Measurements from ENCODE around the gene CPEB4. TPM values are rescaled to one million over a fixed set of nuclear protein-coding genes. Genes with fewer than 3 reads are reported as not detected.

CPEB4 gene
- total RNA-seq (26.4 TPM), polyA plus RNA-seq (22.1 TPM)

DNA sequence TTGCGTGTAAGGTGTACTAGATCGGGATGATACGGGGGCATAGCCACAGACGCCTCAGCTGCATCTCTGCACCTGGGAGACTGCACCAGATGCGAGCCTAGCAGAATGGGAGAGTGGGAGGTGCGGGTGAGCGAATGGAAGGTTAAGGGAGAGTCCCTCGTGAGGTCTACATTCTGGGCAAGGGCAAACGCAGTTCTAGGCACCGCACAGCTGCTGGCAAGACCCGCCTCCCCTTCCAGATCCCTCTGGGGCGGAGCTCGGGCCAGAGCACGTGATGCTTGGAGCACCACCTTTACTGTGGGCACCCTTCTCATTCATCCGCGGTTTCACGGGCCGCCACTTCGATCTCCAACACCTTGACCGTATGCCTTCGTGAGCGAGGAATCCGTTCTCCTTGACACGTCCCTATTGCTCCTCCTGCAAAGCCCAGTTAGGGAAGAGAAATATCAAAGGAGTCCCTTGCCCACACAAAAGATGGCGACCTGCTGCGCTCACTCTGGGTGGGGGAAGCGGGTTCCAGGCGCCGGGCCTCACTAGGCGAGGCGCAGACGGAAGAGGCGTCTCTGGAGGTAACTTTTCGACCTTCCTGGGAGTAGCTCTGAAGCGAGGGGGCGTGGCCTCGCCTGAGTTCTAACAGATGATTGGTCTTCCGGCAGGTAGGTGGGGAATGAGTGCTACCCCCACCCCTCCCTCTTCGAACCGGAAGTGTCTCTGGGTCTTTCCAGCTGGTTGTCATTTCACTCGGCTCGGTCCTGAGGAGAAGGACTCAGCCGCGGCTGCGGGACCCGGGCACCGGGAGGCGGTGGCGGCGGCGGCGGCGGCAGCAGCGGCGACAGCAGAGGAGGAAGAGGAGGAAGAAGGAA lies at the start of gene CPEB4:
CPEB4 (plus strand) TSS at position 740 of the 863 bp plus-strand sequence. CDS start 1,385 bp downstream, outside the sequence.
- peak within 1 kb of the TSS; percentile 86 for H3K27ac ChIP-seq (ENCODE audit: low read depth)
- 4% methylated on average over 55 of the region's 55 CpGs for WGBS
- no peaks in the 10 kb centered on the region for H3K36me3 ChIP-seq (ENCODE audit: insufficient read depth)
- peak; percentile 97 for DNase-seq (ENCODE audit: extremely low spot score)
- H3K4me3 ChIP-seq (ENCODE audit: low read depth, low read length) = peak within 1 kb of the TSS; percentile 94
- H3K4me1 ChIP-seq (ENCODE audit: insufficient read depth) = no peaks in the 10 kb centered on the region

DNA sequence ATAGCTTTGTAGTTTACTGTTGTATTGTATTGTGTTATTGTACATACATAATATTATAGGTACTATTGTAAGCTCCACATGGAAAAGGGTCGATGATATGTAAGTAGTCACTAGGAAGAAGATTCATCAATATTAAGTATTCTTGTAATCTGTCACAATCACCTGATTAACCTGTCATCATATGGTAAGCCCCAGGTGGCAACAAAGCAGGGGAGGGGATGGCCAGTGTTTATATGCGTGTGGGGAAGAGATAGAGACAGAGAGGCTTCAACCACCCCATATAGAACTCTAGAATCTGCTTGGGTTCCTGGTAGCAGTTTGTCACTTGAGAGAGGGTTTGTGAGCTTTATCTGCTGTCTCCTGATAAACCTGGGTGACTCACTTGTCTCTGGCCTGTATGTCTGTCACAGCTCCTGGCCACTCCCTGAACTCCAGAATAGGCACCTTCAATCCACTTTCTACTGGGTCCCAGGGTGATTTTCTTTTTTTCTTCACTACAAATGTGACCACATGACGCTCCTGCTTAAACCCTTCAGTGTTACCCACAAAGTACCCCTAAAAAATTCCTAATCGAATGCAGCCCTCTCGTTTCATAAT lies 48.9 kb upstream of the CPEB4 start:
- DNase-seq (ENCODE audit: extremely low spot score) = no peak
- no peak overlapping the region for H3K4me3 ChIP-seq (ENCODE audit: low read depth, low read length)
- no peak overlapping the region for H3K27ac ChIP-seq (ENCODE audit: low read depth)
- no peaks in the 10 kb centered on the region for H3K36me3 ChIP-seq (ENCODE audit: insufficient read depth)
- no peaks in the 10 kb centered on the region for H3K4me1 ChIP-seq (ENCODE audit: insufficient read depth)
- WGBS = 54% methylated on average over 5 of the region's 5 CpGs

DNA sequence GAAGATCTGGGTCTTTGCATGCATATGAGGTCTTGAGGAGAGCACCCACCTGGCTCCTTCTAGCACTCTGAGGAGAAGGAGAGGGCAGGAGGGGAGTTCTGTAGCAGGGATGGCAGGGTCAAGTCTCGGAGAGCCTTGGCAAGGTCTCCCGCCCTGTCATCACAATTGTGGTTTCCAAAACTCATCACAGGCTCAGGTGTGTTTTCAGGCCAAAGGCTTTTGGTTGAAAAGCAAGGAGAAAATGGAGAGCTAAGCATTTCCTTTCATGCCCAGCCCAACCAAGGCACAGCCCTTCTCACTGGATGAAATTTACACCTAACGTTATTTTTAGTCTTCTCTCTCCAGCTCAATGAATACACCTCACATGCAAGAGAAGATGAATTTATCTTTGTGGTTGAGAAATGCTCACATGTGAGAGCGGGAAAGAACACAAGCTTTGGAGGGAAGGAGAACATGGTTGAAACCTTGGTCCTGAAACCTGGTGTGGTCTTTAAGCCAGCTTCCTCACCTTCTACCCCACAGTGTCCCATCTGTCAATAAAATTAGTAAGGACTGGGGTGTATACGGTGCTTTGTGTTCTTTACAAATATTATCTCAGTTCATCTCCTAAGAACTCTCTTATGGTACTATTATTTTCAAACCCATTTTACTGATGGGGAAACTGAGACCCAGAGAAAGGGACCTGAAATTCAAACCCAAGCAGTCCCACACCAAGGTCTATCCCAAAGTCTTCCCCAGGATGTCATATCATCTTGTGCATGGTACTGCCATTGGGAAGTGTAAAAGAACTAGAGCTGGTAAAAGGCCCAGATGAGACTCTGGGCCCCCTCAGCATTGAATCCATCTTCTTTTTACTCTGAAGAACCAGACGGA lies 47.8 kb upstream of the CPEB4 start:
- WGBS = 78% methylated on average over 6 of the region's 6 CpGs
- Histone ChIP-seq H3K4me1 (ENCODE audit: insufficient read depth) (no peaks in the 10 kb centered on the region), H3K4me3 (ENCODE audit: low read depth, low read length) (no peak overlapping the region), H3K36me3 (ENCODE audit: insufficient read depth) (no peaks in the 10 kb centered on the region), H3K27ac (ENCODE audit: low read depth) (no peak overlapping the region)
- DNase-seq (ENCODE audit: extremely low spot score) = no peak

DNA sequence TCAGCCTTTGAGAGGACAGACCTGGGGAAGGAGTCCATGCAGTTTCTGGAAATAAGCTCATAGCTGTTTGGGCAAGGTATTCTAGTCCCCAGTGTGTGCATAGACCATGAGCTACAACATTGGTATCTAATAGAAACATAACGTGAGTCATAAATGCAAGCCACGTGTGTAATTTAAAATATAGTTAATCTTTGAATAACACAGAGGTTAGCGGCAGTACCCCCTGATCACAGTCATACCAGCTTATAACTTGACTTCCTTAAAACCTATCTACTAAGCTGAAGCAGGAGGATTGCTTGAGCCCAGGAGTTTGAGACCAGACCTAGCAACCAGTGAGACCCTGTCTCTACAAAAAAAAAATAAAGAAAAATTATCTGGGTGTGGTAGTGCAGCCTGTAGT lies 46.4 kb upstream of the CPEB4 start:
- Histone ChIP-seq H3K4me3 (ENCODE audit: low read depth, low read length) (no peak overlapping the region), H3K36me3 (ENCODE audit: insufficient read depth) (no peaks in the 10 kb centered on the region), H3K4me1 (ENCODE audit: insufficient read depth) (no peaks in the 10 kb centered on the region), H3K27ac (ENCODE audit: low read depth) (no peak overlapping the region)
- DNase-seq (ENCODE audit: extremely low spot score) = no peak
- WGBS = 81% methylated on average over 3 of the region's 3 CpGs

DNA sequence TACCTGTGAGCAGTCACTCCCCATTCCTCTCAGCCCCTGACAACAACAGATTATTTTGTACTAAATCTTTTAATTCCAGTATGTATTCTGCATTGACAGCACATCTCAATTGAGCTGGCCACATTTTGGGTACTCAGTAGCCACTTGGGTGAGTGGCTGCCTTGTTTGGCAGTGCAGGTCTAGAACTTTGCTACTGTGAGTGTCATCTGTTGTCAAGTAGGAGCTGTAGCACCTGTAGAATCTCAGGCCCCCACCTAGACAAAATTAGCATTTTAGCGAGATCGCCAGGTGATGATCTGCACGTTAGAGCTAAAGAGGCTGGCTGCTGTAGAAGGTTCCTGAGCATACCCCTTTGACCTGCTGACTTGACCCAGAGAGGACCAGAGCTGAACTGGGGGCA lies 44.4 kb upstream of the CPEB4 start:
- Histone ChIP-seq H3K4me3 (ENCODE audit: low read depth, low read length) (no peak overlapping the region), H3K36me3 (ENCODE audit: insufficient read depth) (no peaks in the 10 kb centered on the region), H3K27ac (ENCODE audit: low read depth) (no peak overlapping the region), H3K4me1 (ENCODE audit: insufficient read depth) (no peaks in the 10 kb centered on the region)
- WGBS = 96% methylated on average over 3 of the region's 3 CpGs
- no peak for DNase-seq (ENCODE audit: extremely low spot score)

DNA sequence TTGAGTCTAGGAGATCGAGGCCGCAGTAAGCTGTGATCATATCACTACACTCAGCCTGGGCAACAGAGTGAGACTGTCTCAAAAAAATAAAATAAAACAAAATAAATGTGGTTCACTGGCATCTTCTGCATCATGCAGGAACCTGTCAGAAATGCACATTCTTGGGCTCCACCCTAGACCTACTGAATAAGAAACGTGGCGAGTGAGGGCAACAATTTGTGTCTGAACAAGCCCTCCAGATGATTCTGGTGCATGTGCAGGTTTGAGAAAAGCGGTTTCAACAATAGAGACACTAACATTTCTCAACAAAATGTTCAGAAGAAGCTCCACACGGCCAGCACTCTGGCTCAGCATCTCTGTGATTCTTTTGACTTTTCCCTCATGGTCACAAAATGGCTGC lies 42.8 kb upstream of the CPEB4 start:
- no peaks in the 10 kb centered on the region for H3K4me1 ChIP-seq (ENCODE audit: insufficient read depth)
- DNase-seq (ENCODE audit: extremely low spot score) = no peak
- 92% methylated on average over 6 of the region's 6 CpGs for WGBS
- H3K4me3 ChIP-seq (ENCODE audit: low read depth, low read length) = no peak overlapping the region
- H3K27ac ChIP-seq (ENCODE audit: low read depth) = no peak overlapping the region
- no peaks in the 10 kb centered on the region for H3K36me3 ChIP-seq (ENCODE audit: insufficient read depth)

DNA sequence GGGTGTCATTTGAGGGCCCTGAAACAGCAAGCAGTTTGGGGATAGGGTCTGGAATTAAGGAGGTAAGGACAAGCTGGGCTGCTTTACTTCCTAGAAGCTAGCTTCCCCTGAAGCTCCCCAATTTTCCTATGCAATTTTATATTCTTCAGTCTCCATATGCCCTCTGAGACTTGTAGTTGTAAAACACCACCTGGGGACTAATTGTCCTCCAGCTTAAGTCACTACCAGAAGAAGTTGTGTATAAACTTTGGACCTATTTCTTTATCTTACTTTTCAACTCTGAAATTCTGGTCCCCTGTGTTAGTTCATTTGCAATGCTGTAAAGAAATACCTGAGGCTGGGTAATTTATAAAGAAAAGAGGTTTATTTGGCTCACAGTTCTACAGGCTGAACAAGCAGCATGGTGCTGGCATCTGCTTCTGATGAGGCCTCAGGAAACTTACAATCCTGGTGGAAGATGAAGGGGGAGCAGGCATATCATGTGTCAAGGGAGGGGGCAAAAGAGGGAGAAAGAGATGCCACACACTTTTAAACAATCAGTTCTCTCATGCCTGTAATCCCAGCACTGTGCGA lies 41.1 kb upstream of the CPEB4 start:
- no peak for DNase-seq (ENCODE audit: extremely low spot score)
- H3K4me3 ChIP-seq (ENCODE audit: low read depth, low read length) = no peak overlapping the region
- H3K27ac ChIP-seq (ENCODE audit: low read depth) = no peak overlapping the region
- no peaks in the 10 kb centered on the region for H3K4me1 ChIP-seq (ENCODE audit: insufficient read depth)
- no peaks in the 10 kb centered on the region for H3K36me3 ChIP-seq (ENCODE audit: insufficient read depth)
- 92% methylated on average over 1 of the region's 1 CpG for WGBS

DNA sequence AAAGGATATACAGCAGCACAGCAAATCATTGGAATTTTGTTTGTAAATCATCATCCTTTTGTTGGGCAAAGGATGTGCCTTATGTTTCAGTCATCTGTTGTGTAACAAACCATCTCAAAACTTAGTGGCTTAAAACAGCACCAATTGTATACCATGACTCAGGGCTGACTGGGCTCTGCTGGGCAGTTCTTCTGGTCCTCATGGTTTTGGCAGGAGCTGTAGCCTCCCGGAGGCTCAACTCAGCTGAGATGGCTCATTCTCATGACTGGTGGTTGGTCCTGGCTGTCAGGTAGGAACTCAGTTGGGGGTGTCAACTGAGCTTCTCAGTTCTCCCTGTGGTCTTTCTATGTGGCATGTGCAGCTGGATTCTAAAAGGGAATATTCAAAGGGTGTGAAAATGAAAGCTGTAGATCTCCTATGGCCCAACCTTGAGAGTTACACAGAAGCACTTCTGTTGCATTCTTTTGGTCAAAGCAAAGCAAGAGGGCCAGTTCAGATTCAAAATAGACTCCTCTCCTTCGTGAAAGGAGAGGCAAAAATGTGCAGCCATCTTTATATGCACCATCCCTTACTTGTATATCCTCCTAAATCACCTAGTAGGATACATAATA lies 39.1 kb upstream of the CPEB4 start:
- no peaks in the 10 kb centered on the region for H3K36me3 ChIP-seq (ENCODE audit: insufficient read depth)
- no peak overlapping the region for H3K4me3 ChIP-seq (ENCODE audit: low read depth, low read length)
- H3K27ac ChIP-seq (ENCODE audit: low read depth) = no peak overlapping the region
- 93% methylated on average over 2 of the region's 2 CpGs for WGBS
- DNase-seq (ENCODE audit: extremely low spot score) = no peak
- no peaks in the 10 kb centered on the region for H3K4me1 ChIP-seq (ENCODE audit: insufficient read depth)

DNA sequence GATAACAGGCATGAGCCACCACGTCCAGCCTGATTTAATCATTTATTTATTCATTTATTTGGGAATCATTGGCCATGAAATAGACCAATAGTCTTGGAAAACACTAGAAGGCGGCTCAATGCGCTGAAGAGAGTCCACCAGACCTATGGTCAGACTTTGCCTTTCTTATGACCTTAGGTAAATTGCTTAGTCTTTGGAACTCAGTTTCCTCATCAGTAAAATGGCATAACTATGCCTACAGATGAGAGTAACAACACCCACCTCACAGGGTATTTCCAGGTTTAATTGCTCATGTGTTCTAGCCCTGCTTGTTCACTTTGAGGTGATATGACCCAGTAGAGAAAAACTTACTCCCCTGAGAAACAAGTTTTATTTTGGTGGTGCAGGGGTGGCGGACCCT lies 38.2 kb upstream of the CPEB4 start:
- H3K27ac ChIP-seq (ENCODE audit: low read depth) = no peak overlapping the region
- no peaks in the 10 kb centered on the region for H3K4me1 ChIP-seq (ENCODE audit: insufficient read depth)
- H3K4me3 ChIP-seq (ENCODE audit: low read depth, low read length) = no peak overlapping the region
- DNase-seq (ENCODE audit: extremely low spot score) = no peak
- 96% methylated on average over 4 of the region's 4 CpGs for WGBS
- no peaks in the 10 kb centered on the region for H3K36me3 ChIP-seq (ENCODE audit: insufficient read depth)

DNA sequence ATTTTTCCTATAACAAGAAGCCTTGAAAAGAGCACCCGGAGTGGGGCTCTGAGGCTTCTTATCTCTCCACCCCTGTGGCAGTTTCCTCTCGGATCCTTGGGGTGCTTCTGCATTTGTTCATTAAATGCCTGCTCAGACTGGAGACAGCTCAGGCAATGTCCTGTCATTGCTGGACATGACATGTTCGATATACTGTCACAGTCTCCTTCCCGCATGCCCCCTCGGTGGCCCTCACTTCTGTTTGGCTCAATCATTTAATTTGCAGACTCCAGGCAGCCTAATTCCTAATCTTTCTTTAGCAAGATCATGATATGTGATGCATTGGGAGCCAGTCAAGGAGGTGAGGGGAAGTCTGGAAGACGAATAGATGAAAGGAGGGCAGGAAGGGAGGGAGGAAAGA lies 37.5 kb upstream of the CPEB4 start:
- WGBS = 55% methylated on average over 6 of the region's 6 CpGs
- H3K27ac ChIP-seq (ENCODE audit: low read depth) = no peak overlapping the region
- no peak for DNase-seq (ENCODE audit: extremely low spot score)
- no peak overlapping the region for H3K4me3 ChIP-seq (ENCODE audit: low read depth, low read length)
- no peaks in the 10 kb centered on the region for H3K36me3 ChIP-seq (ENCODE audit: insufficient read depth)
- H3K4me1 ChIP-seq (ENCODE audit: insufficient read depth) = no peaks in the 10 kb centered on the region

DNA sequence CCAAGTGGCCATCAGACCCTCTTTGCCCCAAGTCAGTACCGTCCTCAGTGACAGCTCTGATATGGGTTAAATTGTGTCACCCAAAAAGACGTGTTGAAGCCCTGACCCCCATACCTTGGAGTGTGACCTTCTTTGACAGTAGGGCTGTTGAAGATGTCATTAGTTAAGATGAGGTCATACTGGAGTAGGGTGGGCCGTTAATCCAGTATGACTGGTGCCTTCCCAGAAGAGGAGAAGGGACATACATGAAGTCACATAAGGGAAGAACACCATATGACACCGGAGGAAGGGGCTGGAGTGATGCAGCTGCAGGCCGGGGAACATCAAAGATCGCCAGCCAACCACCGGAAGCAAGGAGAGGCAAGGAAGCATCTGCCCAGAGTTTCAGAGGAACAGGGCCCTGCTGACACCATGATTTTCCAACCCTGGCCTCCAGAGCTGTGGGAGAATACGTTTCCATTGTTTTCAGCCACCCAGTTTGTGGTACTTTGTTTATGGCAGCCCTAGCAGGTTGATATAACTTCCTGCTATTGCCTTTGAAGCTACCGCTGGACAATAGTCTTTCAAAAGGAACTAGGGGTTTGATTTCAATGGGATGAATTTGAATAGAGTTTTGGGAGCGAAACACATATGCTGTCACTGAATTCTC lies 36.4 kb upstream of the CPEB4 start:
- H3K4me3 ChIP-seq (ENCODE audit: low read depth, low read length) = no peak overlapping the region
- no peak for DNase-seq (ENCODE audit: extremely low spot score)
- no peaks in the 10 kb centered on the region for H3K4me1 ChIP-seq (ENCODE audit: insufficient read depth)
- H3K27ac ChIP-seq (ENCODE audit: low read depth) = no peak overlapping the region
- WGBS = 77% methylated on average over 10 of the region's 10 CpGs
- no peaks in the 10 kb centered on the region for H3K36me3 ChIP-seq (ENCODE audit: insufficient read depth)

DNA sequence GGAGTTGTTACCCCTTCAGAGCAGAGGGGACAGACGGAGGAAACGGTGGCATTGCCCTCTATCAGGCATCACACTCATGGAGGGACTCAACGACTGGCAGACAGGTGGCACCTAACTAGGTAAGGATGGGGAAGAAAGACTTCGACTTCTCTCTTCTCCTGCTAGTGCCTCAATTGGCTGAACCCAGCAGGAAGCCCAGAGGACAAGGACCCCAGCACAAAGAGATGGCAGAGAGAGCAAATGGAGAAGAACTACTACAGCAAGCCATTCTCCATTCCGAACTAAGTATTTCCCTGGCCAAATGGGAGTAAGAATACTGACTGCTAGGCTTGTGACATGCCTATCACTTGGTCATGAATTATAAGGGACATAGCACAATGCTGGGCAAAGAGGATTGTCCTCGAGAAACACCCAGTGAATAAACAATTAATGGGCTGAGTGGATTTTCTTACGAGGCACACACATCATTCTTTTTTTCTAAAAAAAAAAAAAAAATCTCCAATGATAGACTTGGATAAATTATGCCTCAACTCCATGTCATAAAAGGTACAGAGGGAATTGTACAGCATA lies 35.3 kb upstream of the CPEB4 start:
- no peaks in the 10 kb centered on the region for H3K4me1 ChIP-seq (ENCODE audit: insufficient read depth)
- H3K36me3 ChIP-seq (ENCODE audit: insufficient read depth) = no peaks in the 10 kb centered on the region
- 87% methylated on average over 7 of the region's 7 CpGs for WGBS
- DNase-seq (ENCODE audit: extremely low spot score) = no peak
- no peak overlapping the region for H3K27ac ChIP-seq (ENCODE audit: low read depth)
- no peak overlapping the region for H3K4me3 ChIP-seq (ENCODE audit: low read depth, low read length)
